Bone marrow (tissue), 2 donors: ENCODE measurements around the gene KMO.

Experiments
- DNase-seq, 2 donors: peaks; one replicate each; lab custom pipeline; 2025; lab: John Stamatoyannopoulos, UW

The KMO gene

GRCh38 chr1:241532162-241532531 lies at the start of gene KMO:
Gene KMO, plus strand, starts transcription at chr1:241532378. Its CDS starts 67 bp downstream, at chr1:241532445.
- no peak for DNase-seq

- no peak for DNase-seq
Observed at GRCh38 chr1:241482761-241483250, 49.4 kb upstream of the KMO start.

GRCh38 chr1:241485145-241485544 lies 47.0 kb upstream of the KMO start:
- DNase-seq = no peak

GRCh38 chr1:241485554-241485992 lies 46.6 kb upstream of the KMO start:
- no peak for DNase-seq

GRCh38 chr1:241488739-241489138 lies 43.4 kb upstream of the KMO start:
- DNase-seq = no peak

GRCh38 chr1:241495741-241496140 lies 36.4 kb upstream of the KMO start:
- no peak for DNase-seq

- DNase-seq = no peak
Observed at GRCh38 chr1:241499910-241500309, 32.3 kb upstream of the KMO start.

GRCh38 chr1:241503444-241503843 lies 28.7 kb upstream of the KMO start:
- no peak for DNase-seq

- DNase-seq = no peak
Observed at GRCh38 chr1:241507189-241507863, 24.9 kb upstream of the KMO start.

- no peak for DNase-seq
Observed at GRCh38 chr1:241513378-241513777, 18.8 kb upstream of the KMO start.

- DNase-seq = peak in 1 of 2 donors; percentile 38
Observed at GRCh38 chr1:241518476-241519307, 13.5 kb upstream of the KMO start.

GRCh38 chr1:241519308-241520079 lies 12.7 kb upstream of the KMO start, which contains the start of gene FH:
Gene FH, minus strand, starts transcription at chr1:241519755. Its CDS starts 33 bp downstream, at chr1:241519722.
- DNase-seq = peak; percentile 71 to 96

- DNase-seq = no peak
Observed at GRCh38 chr1:241520080-241520465, 12.1 kb upstream of the KMO start.

- no peak for DNase-seq
Observed at GRCh38 chr1:241521718-241522117, 10.5 kb upstream of the KMO start.

GRCh38 chr1:241525026-241525425 lies 7.2 kb upstream of the KMO start:
- no peak for DNase-seq

GRCh38 chr1:241527146-241527545 lies 5.0 kb upstream of the KMO start:
- DNase-seq = no peak

- peak in 1 of 2 donors; percentile 93 for DNase-seq
Observed at GRCh38 chr1:241531195-241532161, 700 bp upstream of the KMO start.

GRCh38 chr1:241532864-241533263 lies 686 bp downstream of the KMO start:
- no peak for DNase-seq

GRCh38 chr1:241533326-241534115 lies 1.3 kb downstream of the KMO start:
- DNase-seq = no peak

GRCh38 chr1:241536304-241536703 lies 4.1 kb downstream of the KMO start:
- no peak for DNase-seq
